Measurements from ENCODE around the gene PXYLP1.

The PXYLP1 gene

GRCh38 chr3:141231101-141231951 is at the start of gene PXYLP1:
Gene PXYLP1, plus strand, starts transcription at chr3:141231825. Its CDS starts 28,351 bp downstream, at chr3:141260176.
- peak; percentile 42 for TF ChIP-seq CTCF (IDR thresholded peaks at IDR 0.05; ENCODE audit: low read depth, low read length)
- H3K4me3 ChIP-seq (ENCODE audit: low read depth, low read length) = peak within 1 kb of the TSS; percentile 71

GRCh38 chr3:141183606-141184005 is 48.0 kb upstream of the PXYLP1 start:
- no peak overlapping the region for H3K4me3 ChIP-seq (ENCODE audit: low read depth, low read length)
- TF ChIP-seq CTCF (IDR thresholded peaks at IDR 0.05; ENCODE audit: low read depth, low read length) = no peak

- H3K4me3 ChIP-seq (ENCODE audit: low read depth, low read length) = no peak overlapping the region
- no peak for TF ChIP-seq CTCF (IDR thresholded peaks at IDR 0.05; ENCODE audit: low read depth, low read length)
Measured at GRCh38 chr3:141184430-141184829, 47.2 kb upstream of the PXYLP1 start.

- H3K4me3 ChIP-seq (ENCODE audit: low read depth, low read length) = no peak overlapping the region
- TF ChIP-seq CTCF (IDR thresholded peaks at IDR 0.05; ENCODE audit: low read depth, low read length) = no peak
Measured at GRCh38 chr3:141191097-141191749, 40.4 kb upstream of the PXYLP1 start.

- no peak overlapping the region for H3K4me3 ChIP-seq (ENCODE audit: low read depth, low read length)
- TF ChIP-seq CTCF (IDR thresholded peaks at IDR 0.05; ENCODE audit: low read depth, low read length) = peak; percentile 93
Measured at GRCh38 chr3:141192345-141192744, 39.3 kb upstream of the PXYLP1 start.

GRCh38 chr3:141193066-141193830 is 38.4 kb upstream of the PXYLP1 start:
- no peak overlapping the region for H3K4me3 ChIP-seq (ENCODE audit: low read depth, low read length)
- TF ChIP-seq CTCF (IDR thresholded peaks at IDR 0.05; ENCODE audit: low read depth, low read length) = no peak

Data from WI38 (cell line).